Upper lobe of left lung (tissue), 4 donors: ENCODE data around the gene DND1.
"Not testable (repeated sequence)": the region's sequence is repeated elsewhere in the genome, so short reads cannot be mapped to it uniquely, and the experiment has no call there.

Experiments
- CTCF ChIP-seq, 6 experiments: fragments of 450-650 bp in 4 of 6; fragments of 200-600 bp in 2 of 6; sonication (generic) in 2 of 6; IDR thresholded peaks; one replicate each; pipeline ENCODE4 v1.5.1; 2016 to 2019; ENCODE audit warnings: antibody characterized with exemption in 6 of 6
- EP300 ChIP-seq, 4 donors: sonication (generic); formaldehyde crosslinking; IDR thresholded peaks; one replicate each; pipeline ENCODE4 v1.5.1; 2017; ENCODE audit warnings: antibody characterized with exemption in 4 of 4, control low read depth in 2 of 4
- POLR2A ChIP-seq, 4 donors: fragments of 450-650 bp; IDR thresholded peaks; one replicate each; pipeline ENCODE4 v1.5.1; 2016 to 2017; ENCODE audit warnings: antibody characterized with exemption in 4 of 4, mild to moderate bottlenecking in 2 of 4
- POLR2AphosphoS5 ChIP-seq, 2 donors: sonication (generic); formaldehyde crosslinking; IDR thresholded peaks; one replicate each; pipeline ENCODE4 v1.5.1; 2017; ENCODE audit warnings: antibody characterized with exemption in 2 of 2

DNA sequence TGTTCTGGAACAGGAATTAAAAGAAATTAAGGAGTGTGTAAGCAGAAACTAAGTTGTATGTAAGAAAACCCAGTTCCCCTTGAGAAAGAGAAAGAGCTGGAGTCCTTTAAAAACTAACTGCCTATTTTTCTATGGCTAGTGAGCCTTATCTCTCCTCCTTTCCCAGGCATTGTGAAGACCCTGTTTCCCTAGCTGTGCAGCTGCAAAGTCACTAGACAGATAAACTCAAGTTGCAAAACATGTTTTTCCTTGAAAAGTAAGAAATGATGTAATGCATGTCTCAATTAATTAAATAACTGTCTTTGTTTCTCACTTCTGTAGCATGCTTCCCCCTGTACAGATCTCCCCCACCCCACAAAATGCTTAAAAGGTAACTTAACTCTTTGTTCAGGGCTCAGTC, 50.3 kb downstream of the DND1 start:
- TF ChIP-seq CTCF, POLR2AphosphoS5, POLR2A, EP300 (IDR thresholded peaks at IDR 0.05): not testable (repeated sequence)
